Bladder microvascular endothelial cell (primary cell): Measurements from ENCODE around the gene EMC10. TPM values are rescaled to one million over a fixed set of nuclear protein-coding genes. Genes with fewer than 3 reads are reported as not detected.

Experiments used
- total RNA-seq: library from RNA; depleted of rRNA; stranded (reverse); fragments of >200 nt; gene quantifications from 2 replicates; pipeline ENCODE4 v1.2.3, GENCODE V29; 2014

The EMC10 gene
- total RNA-seq: 31.6 and 54.2 TPM in 2 replicates

DNA sequence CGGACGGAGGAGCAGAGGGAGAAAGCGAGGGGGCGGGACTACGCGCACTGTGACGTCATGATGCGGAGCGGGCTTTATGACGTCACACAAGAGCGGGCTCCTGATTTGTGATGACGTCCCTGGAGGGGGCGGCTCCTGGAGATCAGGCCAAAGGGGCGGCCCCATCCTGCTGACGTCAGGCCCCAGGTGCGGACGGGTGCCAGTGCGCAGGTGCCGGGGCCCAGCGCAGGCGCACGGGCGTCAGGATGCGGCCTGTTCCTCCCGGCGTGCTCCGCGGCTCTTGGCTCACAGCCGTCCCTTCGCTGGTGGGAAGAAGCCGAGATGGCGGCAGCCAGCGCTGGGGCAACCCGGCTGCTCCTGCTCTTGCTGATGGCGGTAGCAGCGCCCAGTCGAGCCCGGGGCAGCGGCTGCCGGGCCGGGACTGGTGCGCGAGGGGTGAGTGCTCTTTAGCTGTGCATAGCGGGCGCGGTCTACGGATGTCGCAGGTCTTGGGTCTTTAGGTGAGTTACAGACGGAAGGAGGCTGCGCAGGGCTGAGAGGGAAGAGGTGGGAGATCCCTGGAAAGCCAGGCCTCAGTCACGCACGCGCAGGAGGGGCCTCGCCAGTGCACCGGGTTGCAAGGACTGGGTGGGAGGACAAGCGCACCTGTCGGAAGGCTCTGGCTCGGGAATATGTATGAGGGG is at the start of gene EMC10, which contains the start of gene GARIN5A:
EMC10 (plus strand) TSS at position 284 of the 683 bp plus-strand sequence; CDS start at position 322, 38 bp downstream.
GARIN5A (minus strand) TSS at position 625 of the 683 bp plus-strand sequence; CDS start at position 165, 460 bp downstream.

DNA sequence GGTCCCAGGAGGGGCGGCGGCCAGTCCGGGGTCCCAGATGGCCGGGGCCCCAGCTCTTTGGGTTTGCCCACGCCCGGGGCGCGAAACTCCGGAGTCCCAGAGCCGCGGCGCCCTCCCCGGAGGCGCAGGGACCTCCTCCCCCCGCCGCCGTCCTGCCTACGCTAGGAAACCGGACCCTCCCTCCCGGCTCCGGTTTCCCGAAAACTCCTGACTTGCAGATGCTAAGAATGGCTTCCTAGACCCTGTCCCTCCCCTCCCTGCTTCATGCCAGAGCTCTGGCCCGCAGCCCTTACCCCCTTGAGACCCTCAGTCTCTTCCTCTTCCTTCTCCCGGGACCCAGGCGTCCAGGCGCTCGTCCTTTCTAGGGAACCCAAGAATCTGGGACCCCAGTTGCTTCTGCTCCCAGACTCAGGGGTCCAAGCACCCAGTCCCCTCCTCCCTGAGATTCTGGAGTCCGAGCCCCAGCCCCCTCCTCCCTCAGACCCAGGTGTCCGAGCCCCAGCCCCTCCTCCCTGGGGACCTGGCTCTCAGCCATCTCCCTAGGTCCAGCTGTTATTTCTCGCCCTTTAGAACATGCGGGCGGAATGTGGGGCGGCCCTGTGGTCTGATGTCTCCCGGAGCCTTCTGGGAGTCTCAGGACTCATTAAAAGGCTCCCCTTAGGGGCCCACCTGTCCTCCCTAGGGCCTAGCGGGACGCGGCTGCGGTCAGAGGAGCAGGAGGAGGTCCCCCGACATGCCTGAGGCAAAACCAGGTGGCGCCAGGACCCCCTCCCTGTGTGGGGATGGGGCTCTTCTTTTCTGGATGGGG is 43.9 kb upstream of the EMC10 start, which contains the start of gene MYBPC2:
MYBPC2 (plus strand) TSS at position 672 of the 808 bp plus-strand sequence; CDS start at position 734, 62 bp downstream.

DNA sequence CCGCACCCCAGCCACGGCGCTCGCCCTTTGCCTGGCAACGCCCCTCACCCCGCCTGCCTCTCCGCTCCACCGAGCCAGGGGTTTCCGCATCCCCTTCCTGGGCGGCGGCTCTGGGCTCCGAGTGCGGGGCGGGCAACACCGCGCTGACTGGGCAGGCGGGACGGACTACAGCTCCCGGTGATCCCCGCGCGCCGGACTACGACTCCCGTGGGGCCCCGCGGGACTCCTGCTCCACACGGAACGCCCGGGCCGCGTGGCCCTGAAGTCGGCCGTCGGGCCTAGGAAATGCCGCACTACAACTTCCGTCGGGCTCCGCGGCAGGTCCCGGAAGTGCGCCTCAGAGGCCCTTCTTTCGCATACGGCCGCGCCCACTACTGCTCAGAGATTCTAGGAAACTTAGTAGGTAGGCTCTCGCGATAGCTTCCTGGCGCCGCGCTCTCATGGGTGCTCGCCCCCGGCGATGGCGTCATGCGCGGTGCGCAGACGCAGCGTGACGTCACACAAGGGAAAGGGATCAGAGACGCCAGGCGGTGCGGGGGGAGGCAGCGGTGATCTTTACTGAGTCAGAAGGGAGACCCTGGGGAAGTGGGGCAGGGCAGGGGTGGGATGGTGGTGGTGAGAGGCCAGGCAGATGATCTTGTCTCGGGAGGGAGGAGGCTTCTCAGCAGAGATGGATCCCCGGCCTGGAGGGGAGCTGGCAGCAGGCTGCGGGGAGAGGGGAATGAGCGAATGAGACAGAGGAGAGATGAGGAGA is 34.9 kb downstream of the EMC10 start, which contains the start of gene JOSD2:
JOSD2 (minus strand) TSS at position 123 of the 754 bp plus-strand sequence. CDS start 760 bp downstream, outside the sequence.

DNA sequence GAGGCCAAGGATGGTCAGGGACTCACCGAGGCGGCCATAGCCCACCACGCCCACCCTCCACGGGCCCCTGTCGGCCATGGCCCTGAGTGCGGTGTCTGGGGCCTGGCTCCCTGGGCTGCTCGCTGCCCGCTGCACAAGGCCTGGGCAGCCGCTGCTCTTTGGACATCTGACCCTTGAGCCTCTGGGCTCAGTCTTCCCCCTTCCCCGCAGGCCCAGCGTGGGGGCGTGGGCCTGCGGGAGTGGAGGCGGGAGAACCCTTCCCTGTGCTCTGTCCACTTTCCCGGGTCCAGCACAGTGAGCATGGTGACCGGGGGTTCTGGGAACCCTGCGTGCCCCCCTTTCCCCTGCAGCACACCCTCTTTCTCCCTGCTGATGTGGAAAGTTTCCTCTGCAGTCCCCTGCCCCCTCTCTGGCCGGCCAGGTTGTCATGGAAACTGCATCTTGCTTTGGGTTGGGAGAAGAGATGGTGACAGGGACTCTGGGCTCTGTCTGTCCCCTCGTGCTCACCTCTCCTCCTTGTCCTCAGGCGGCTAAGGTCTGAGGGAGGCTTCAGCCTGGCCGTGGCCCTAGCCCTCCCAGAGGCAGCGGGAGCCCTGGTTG is 37.5 kb downstream of the EMC10 start, which contains the start of gene ASPDH:
ASPDH (minus strand) TSS at position 168 of the 600 bp plus-strand sequence; CDS start at position 78, 90 bp downstream.

Other genes starting within 250 kb of the EMC10 start
- under 0.01 and 0.38 TPM in 2 replicates for gene KCNC3, start 147.1 kb upstream of the EMC10 start, total RNA-seq
- 0.19 TPM in 1 of 2 replicates, not detected in the other for gene NAPSA, start 110.9 kb upstream of the EMC10 start, total RNA-seq
- gene NR1H2, start 100.0 kb upstream of the EMC10 start, total RNA-seq: 45.5 and 67.3 TPM in 2 replicates
- gene POLD1, start 92.2 kb upstream of the EMC10 start, total RNA-seq: 65.4 and 79.4 TPM in 2 replicates
- not detected in 2 replicates for gene SPIB, start 57.6 kb upstream of the EMC10 start, total RNA-seq
- not detected in 2 replicates for gene MYBPC2, start 43.6 kb upstream of the EMC10 start, total RNA-seq
- not detected in 2 replicates for gene GARIN5A, start 341 bp downstream of the EMC10 start, total RNA-seq
- gene JOSD2, start 34.7 kb downstream of the EMC10 start, total RNA-seq: 14.7 and 16.7 TPM in 2 replicates
- gene ASPDH, start 37.4 kb downstream of the EMC10 start, total RNA-seq: 0.19 TPM in 1 of 2 replicates, not detected in the other
- gene LRRC4B, start 91.9 kb downstream of the EMC10 start, total RNA-seq: under 0.01 TPM in 1 of 2 replicates, not detected in the other
- gene SYT3, start 163.4 kb downstream of the EMC10 start, total RNA-seq: 0.19 TPM in 1 of 2 replicates, not detected in the other
- gene C19orf81, start 172.9 kb downstream of the EMC10 start, total RNA-seq: 0.57 and 1.1 TPM in 2 replicates
- under 0.01 and 0.19 TPM in 2 replicates for gene SHANK1, start 243.3 kb downstream of the EMC10 start, total RNA-seq
- 1.0 and 2.3 TPM in 2 replicates for gene CLEC11A, start 246.9 kb downstream of the EMC10 start, total RNA-seq